PC-3 (cell line): ENCODE measurements around the gene RERE. TPM values are rescaled to one million over a fixed set of nuclear protein-coding genes. Genes with fewer than 3 reads are reported as not detected.
A peak's percentile ranks its signal among the peaks of the same experiment; 100 is the strongest.

Experiments used
- ATAC-seq: fragments of 200-7000 bp; cut with Tn5 transposase; 2 replicates; pipeline ENCODE4 v1.9.1; 2020; ENCODE audit warnings: mild to moderate bottlenecking, moderate library complexity
- BruUV-seq: library from RNA; stranded (reverse); fragments of 400-500 nt; replicated peaks from 2 replicates; lab custom pipeline; 2021; lab: Mats Ljungman, UMichigan
- CTCF ChIA-PET: fragments of 300-600 bp; sonication (Branson Sonifier 250); formaldehyde crosslinking; loops from one replicate; lab custom pipeline; 2022; ENCODE audit warnings: antibody characterized with exemption; lab: Charles Lee
- POLR2A ChIA-PET: fragments of 300-600 bp; sonication (Branson Sonifier 250); formaldehyde crosslinking; loops from one replicate; lab custom pipeline; 2022; ENCODE audit warnings: antibody characterized with exemption; ENCODE audit not compliant: unreplicated experiment; lab: Charles Lee
- DNase-seq: peaks from one replicate; pipeline ENCODE4 v3.0.0-alpha.2; 2015
- H2AFZ ChIP-seq: fragments of 300-600 bp; sonication (generic); 2 replicates; pipeline ENCODE4 v1.6.0; 2016; ENCODE audit warnings: antibody characterized with exemption, low read length
- H3F3A ChIP-seq: fragments of 300-600 bp; sonication (generic); one replicate; pipeline ENCODE4 v1.6.0; 2017; ENCODE audit warnings: antibody characterized with exemption, low read length, control low read depth, mild to moderate bottlenecking; ENCODE audit not compliant: unreplicated experiment
- H3K27ac ChIP-seq: fragments of 300-600 bp; sonication (generic); 2 replicates; pipeline ENCODE4 v1.5.1; 2016; ENCODE audit warnings: mild to moderate bottlenecking, low read length
- H3K27me3 ChIP-seq: fragments of 300-600 bp; sonication (generic); 2 replicates; pipeline ENCODE4 v1.6.1; 2016; ENCODE audit warnings: low read length, mixed read lengths
- H3K36me3 ChIP-seq: fragments of 300-600 bp; sonication (generic); 2 replicates; pipeline ENCODE4 v1.6.1; 2016; ENCODE audit warnings: low read depth, mixed run types, low read length, mixed read lengths
- H3K4me1 ChIP-seq: fragments of 300-600 bp; sonication (generic); 2 replicates; pipeline ENCODE4 v1.5.1; 2016; ENCODE audit warnings: low read length; ENCODE audit not compliant: insufficient read depth
- H3K4me2 ChIP-seq: fragments of 300-600 bp; sonication (generic); 2 replicates; pipeline ENCODE4 v1.6.0; 2016; ENCODE audit warnings: low read length
- H3K4me3 ChIP-seq: fragments of 300-600 bp; sonication (generic); 2 replicates; pipeline ENCODE4 v1.5.1; 2016; ENCODE audit warnings: mild to moderate bottlenecking, low read length, mixed read lengths
- H3K79me2 ChIP-seq: fragments of 300-600 bp; sonication (generic); 2 replicates; pipeline ENCODE4 v1.6.1; 2017; ENCODE audit warnings: low read length, mixed read lengths
- H3K9ac ChIP-seq: fragments of 300-600 bp; sonication (generic); 2 replicates; pipeline ENCODE4 v1.6.0; 2016; ENCODE audit warnings: mild to moderate bottlenecking, low read length
- H3K9me2 ChIP-seq: fragments of 300-600 bp; sonication (generic); replicated peaks from 2 replicates; pipeline ENCODE4 v1.6.1; 2016; ENCODE audit warnings: mixed run types, low read length, mixed read lengths
- H3K9me3 ChIP-seq: fragments of 300-600 bp; sonication (generic); 2 replicates; pipeline ENCODE4 v1.6.1; 2016; ENCODE audit warnings: low read length, mixed read lengths
- H4K20me1 ChIP-seq: fragments of 300-600 bp; sonication (generic); 2 replicates; pipeline ENCODE4 v1.6.1; 2016; ENCODE audit warnings: low read length, mixed read lengths
- CTCF ChIP-seq: fragments of 300-600 bp; sonication (generic); conservative IDR thresholded peaks from 2 replicates; pipeline ENCODE4 v1.5.1; 2017; ENCODE audit warnings: antibody characterized with exemption, low read depth, mild to moderate bottlenecking, low read length
- EZH2 ChIP-seq: fragments of 300-600 bp; sonication (generic); IDR thresholded peaks from one replicate; pipeline ENCODE4 v1.6.1; 2017; ENCODE audit warnings: antibody characterized with exemption, mild to moderate bottlenecking, low read length; ENCODE audit not compliant: unreplicated experiment
- EZH2phosphoT487 ChIP-seq: fragments of 300-600 bp; sonication (generic); IDR thresholded peaks from 2 replicates; pipeline ENCODE4 v1.6.1; 2018; ENCODE audit warnings: mild to moderate bottlenecking, antibody characterized with exemption, low read length, borderline replicate concordance
- intact Hi-C: fragments of 100-400 bp; cut with micrococcal nuclease; formaldehyde crosslinking; loops from 2 replicates; pipeline ENCODE4 v1.9.0; 2023
- total RNA-seq: library from RNA; depleted of rRNA; stranded (reverse); fragments of >200 nt; gene quantifications from 2 replicates; pipeline ENCODE4 v1.2.3, GENCODE V29; 2014

Gene RERE
- total RNA-seq, 1 experiment from 2014 or later = 24.2 TPM

- Histone ChIP-seq H3K79me2 (no peaks in the 10 kb centered on the region), H3K4me2 (0 out of 2 replicates have a peak overlapping the region, but pooled peaks have one; percentile 7), H3K9me3 (no peaks in the 10 kb centered on the region), H3F3A (no peaks in the 10 kb centered on the region), H3K27me3 (no peaks in the 10 kb centered on the region), H3K4me1 (peaks cover 12% of the 10 kb centered on the region), H3K9me2 (no peaks in the 10 kb centered on the region), H4K20me1 (no peaks in the 10 kb centered on the region), H2AFZ (no peak overlapping the region), H3K27ac (peak overlapping the region; percentile 31), H3K36me3 (no peaks in the 10 kb centered on the region), H3K9ac (no peak overlapping the region), H3K4me3 (no peak overlapping the region)
- intact Hi-C loops = no loop called here
- ATAC-seq (peak; percentile 46), DNase-seq (no peak)
- ChIA-PET POLR2A (interaction anchor here (0.6 kb wide), 2 partner anchors 23 to 544 kb away, joined by 3 to 6 read pairs; no protein-coding TSS in a partner anchor), CTCF (interaction anchor here (0.6 kb wide), 1 partner anchor 59 kb away, joined by 4 read pairs; no protein-coding TSS in a partner anchor)
- no TSS peak for BruUV-seq
- TF ChIP-seq EZH2 (no peak), CTCF (no peak), EZH2phosphoT487 (no peak)
These were observed 300.5 kb downstream of the RERE start for GRCh38 chr1:8516793-8517556.

GRCh38 chr1:8516278-8516777 is 301.1 kb downstream of the RERE start:
- peak overlapping the region; percentile 31 for H3K27ac ChIP-seq
- no peaks in the 10 kb centered on the region for H3K36me3 ChIP-seq
- no peaks in the 10 kb centered on the region for H4K20me1 ChIP-seq
- BruUV-seq = no TSS peak
- H3K79me2 ChIP-seq = no peaks in the 10 kb centered on the region
- H2AFZ ChIP-seq = no peak overlapping the region
- no peak for DNase-seq
- H3K4me1 ChIP-seq = peaks cover 12% of the 10 kb centered on the region
- ChIA-PET POLR2A (no interaction called here), CTCF (interaction anchor here (0.6 kb wide), 1 partner anchor 59 kb away, joined by 4 read pairs; no protein-coding TSS in a partner anchor)
- H3K4me3 ChIP-seq = no peak overlapping the region
- TF ChIP-seq EZH2phosphoT487 (no peak), EZH2 (no peak), CTCF (no peak)
- ATAC-seq = no peak
- intact Hi-C loops = no loop called here
- H3K9ac ChIP-seq = no peak overlapping the region
- no peaks in the 10 kb centered on the region for H3K9me3 ChIP-seq
- H3K9me2 ChIP-seq = no peaks in the 10 kb centered on the region
- H3F3A ChIP-seq = no peaks in the 10 kb centered on the region
- no peak overlapping the region for H3K4me2 ChIP-seq
- no peaks in the 10 kb centered on the region for H3K27me3 ChIP-seq

- H3K36me3 ChIP-seq = no peaks in the 10 kb centered on the region; the same call in 1 of the 2 replicates
- H3K27me3 ChIP-seq = no peaks in the 10 kb centered on the region
- TF ChIP-seq CTCF (no peak), EZH2phosphoT487 (no peak), EZH2 (no peak)
- H3K4me1 ChIP-seq = peaks cover 11% of the 10 kb centered on the region
- intact Hi-C loops = no loop called here
- no peaks in the 10 kb centered on the region for H3K79me2 ChIP-seq
- H3F3A ChIP-seq = no peaks in the 10 kb centered on the region
- H4K20me1 ChIP-seq = no peaks in the 10 kb centered on the region
- no peaks in the 10 kb centered on the region for H3K9me2 ChIP-seq
- no peak overlapping the region for H3K4me2 ChIP-seq
- no TSS peak for BruUV-seq
- ATAC-seq (no peak), DNase-seq (no peak)
- H3K27ac ChIP-seq = no peak overlapping the region
- ChIA-PET POLR2A (no interaction called here), CTCF (no interaction called here)
- H3K9ac ChIP-seq = no peak overlapping the region
- no peaks in the 10 kb centered on the region for H3K9me3 ChIP-seq
- H2AFZ ChIP-seq = no peak overlapping the region
- H3K4me3 ChIP-seq = no peak overlapping the region
These were observed 304.9 kb downstream of the RERE start for GRCh38 chr1:8512504-8512903.
